Measurements from ENCODE around the gene DNAAF8.
"Not testable (repeated sequence)": the region's sequence is repeated elsewhere in the genome, so short reads cannot be mapped to it uniquely, and the experiment has no call there.

Gene DNAAF8

DNA sequence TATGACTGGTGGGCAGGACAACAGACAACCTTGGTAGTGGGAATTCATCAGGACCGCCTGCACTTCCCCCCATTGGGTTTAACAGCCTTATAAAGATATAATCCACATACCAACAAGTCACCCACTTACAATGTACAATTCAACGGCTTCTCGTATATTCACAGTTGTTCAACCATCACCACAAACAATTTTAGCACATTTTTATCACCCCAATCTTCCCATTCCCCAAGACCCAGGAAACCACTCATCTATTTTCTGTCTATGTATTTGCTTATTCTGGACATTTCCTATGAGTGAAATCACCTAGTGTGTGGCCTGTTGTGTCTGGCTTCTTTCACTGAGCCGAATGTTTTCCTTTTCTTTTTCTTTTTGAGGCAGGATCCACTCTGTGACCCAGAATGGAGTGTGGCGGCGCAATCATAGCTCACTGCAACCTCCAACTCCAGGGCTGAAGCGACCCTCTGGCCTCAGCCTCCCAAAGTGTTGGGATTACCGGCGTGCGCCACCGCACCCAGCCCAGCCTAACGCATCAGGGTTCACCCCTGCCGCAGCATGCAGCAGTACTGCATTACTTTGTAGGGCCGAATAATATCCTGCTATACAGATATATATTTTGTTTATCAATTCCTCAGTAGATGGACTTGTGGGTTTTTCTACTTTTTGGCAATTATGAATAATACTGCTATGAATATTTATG lies 11.1 kb upstream of the DNAAF8 start:
- no peak for FAIRE-seq
- no peak for DNase-seq (ENCODE audit: low spot score)

DNA sequence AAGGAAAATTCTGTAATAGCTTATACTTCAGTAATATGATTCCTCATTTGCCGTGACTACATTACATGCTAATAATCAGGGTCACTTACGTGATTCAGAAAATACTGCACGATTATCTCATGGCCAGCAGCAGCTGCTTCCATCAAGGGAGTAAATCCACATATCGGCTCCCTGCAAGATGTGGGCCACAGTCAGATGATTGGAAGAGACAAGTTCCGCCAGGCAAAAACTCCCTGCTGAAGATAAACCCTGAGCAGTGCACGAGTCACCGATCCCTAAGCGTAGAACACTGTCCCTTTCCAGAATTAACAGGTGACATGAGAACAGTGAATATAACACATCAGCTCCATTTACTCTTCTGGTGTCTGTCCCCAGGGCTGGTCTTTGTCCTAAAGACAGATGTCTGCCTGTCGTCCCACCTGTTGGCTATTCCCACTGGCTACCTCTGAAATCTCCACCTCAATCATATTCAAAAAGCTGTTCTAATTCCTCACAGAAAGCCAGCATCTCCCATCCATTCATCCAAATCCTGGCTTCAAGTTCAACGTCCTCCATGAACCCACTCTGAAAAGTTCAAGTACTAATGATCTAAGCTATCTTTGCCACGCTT lies 9.6 kb upstream of the DNAAF8 start:
- DNase-seq (ENCODE audit: low spot score) = no peak

DNA sequence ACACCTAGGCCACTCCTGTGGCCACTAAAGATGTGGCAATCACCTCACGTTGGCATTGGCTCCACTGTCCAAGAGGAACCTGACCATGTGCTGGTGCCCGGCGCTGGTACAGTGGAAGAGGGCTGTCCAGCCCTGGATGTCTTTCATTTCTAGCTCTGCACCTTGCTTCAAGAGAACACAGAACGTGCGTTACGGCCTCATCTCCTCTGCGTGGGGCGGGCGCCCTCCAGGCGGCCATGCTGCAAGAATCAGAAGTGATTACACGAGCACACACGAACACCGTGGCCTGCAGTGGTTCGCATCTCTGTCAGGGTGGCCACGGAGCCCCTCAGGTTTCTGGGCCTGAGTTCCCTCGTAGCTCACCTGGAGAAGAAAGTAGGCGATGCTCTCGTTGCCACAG lies 7.7 kb upstream of the DNAAF8 start:
- DNase-seq (ENCODE audit: low spot score) = no peak
- FAIRE-seq = no peak

More for the DNA sequence above, 9.6 kb upstream of the DNAAF8 start:
- FAIRE-seq = no peak

DNA sequence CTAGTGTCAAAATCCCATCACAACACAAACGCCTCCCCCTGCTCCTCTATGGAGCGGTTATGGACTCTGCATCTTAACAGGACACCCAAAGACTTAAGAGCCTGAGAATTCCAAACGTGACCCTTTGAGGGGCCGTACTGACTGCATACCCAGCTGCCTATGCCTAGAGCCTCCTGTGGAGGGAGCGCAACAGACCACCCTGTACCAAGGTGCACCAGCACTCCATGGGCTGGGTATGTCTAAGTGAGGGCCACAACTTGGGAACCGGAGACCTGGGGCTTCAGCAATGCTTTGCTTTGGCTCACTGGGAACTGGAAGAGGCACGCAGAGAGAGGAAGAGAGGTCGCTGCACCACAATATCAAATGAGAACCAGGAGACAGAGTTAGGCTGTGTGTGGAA lies 5.7 kb upstream of the DNAAF8 start:
- DNase-seq (ENCODE audit: low spot score) (no peak), FAIRE-seq (no peak)

DNA sequence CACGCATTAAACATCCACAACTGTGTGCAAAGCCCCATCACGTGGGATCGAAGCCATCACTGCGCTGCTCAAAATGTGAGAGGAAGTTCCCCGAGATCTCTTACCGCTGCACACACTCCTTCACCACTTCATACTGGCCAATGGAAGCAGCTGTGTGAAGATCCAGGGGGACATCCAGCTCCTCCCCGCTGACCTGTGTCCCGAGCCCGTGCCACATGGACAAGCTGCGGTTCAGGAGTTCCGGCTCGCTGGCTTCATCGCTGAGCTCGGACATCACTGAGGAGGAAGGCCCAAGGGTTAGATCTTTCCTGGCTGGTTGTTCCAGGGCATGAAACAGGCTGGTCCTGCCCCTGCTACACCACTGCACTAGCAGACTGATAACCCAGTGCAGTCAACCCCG lies 4.5 kb upstream of the DNAAF8 start:
- no peak for FAIRE-seq
- no peak for DNase-seq (ENCODE audit: low spot score)

DNA sequence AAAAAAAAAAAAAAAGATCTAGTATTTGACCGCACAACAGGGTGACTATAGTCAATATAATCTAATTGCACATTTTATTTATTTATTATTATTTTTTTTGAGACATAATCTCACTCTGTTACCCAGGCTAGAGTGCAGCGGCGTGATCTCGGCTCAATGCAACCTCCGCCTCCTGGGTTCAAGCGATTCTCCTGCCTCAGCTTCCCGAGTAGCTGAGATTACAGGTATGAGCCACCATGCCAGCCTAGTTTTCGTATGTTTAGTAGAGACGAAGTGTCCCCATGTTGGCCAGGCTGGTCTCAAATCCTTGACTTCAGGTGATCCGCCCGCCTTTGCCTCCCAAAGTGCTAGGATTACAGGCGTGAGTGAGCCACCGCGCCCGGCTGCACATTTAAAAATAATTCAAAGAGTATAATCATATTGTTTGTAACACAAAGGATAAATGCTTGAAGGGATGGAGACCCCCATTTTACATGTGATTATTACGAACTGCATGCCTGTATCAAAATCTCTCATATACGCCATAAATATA lies 1.1 kb upstream of the DNAAF8 start:
- DNase-seq (ENCODE audit: low spot score) (no peak), FAIRE-seq (no peak)

DNA sequence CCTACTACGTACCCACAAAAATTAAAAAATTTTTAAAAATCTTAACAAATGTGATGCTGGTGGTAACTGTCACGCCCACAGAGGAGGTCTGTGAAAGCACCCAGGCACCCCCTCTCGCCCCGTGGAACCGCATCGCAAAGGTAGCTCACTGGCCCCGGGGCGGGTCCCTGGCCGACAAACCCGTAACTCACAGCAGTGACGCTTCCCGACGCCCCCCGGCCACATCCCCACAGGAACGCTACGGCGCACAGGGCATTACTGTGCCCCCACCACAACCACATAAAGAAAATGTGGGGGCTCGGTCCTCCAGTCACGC lies 632 bp upstream of the DNAAF8 start:
- DNase-seq (ENCODE audit: low spot score) (no peak), FAIRE-seq (no peak)

DNA sequence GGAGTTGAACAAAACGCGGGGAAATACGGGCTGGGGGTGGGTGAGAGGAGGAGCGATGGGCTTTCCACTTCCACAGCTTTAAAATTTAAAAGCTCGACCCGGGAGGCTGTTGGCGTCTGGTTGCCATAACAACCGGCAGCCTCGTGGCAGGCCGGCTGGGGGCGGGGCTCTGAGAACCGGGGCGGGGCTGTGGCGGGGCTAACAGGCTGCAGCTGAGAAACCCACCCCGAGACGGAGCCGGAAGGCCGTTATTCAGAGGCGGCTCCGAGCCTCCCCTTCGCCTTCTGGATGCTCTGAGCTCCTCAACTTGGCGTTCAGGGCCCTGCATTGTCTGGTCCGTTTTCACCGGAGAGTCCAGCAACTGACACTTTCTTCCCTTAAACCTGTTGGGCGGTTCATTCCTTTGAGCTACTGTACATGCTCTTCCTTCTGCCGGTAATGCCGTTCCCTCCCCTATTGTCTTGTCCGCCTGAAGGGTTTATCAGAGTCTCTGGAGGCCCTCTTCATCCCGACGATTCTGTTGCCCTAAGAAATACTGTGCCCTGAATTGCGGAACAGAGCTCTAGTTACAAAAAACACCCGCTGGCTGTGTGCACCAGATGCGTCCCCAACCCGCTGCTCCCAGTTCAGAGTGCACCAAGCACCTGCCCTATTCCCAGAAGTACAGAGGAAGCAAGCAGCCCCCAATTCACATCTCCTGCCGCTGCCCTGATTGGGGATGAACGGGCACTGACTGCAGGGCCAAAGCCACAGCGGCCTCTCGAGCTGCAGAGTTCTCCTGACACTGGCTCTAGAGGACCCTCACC lies 596 bp downstream of the DNAAF8 start:
- no peak for FAIRE-seq
- DNase-seq (ENCODE audit: low spot score) = peak; percentile 96

DNA sequence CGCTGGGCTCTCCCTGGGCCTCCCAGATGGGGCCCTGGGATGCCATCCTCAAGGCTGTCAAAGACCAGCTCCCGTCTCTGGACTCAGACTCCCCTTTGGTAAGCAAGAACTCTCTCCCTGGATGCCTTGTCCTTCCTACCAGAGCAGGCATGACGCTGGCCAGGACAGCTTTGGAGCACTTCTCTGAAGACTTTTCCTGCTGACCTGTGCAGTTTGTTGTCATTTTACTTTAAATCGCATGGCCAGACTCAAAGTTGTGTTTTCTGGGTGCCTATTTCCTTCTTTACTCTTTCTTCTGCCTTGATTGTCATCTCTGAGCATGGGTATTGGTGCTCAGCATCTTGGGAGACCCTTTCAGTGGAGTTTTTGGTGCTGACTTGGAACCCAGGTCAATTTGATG lies 2.2 kb downstream of the DNAAF8 start:
- DNase-seq (ENCODE audit: low spot score) = no peak
- FAIRE-seq = no peak

DNA sequence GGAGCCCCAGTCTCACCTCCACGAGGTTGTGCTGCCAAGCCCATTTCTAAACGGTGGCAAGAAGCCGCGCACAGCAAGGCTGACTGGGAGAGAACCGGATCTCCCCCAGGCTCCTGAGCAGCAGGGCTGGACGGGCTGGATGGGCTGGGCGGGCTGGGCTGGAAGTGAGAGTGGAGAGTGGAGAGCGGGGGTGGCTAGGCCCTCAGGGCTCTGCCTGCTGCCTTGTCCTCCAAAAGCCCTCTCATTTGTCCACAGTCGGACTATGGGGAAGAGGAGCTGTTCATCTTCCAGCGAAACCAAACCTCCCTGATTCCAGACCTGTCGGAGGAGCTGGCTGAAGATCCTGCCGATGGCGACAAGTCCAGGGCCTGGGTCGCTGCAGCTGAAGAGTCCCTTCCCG lies 3.2 kb downstream of the DNAAF8 start:
- DNase-seq (ENCODE audit: low spot score) (no peak), FAIRE-seq (no peak)

DNA sequence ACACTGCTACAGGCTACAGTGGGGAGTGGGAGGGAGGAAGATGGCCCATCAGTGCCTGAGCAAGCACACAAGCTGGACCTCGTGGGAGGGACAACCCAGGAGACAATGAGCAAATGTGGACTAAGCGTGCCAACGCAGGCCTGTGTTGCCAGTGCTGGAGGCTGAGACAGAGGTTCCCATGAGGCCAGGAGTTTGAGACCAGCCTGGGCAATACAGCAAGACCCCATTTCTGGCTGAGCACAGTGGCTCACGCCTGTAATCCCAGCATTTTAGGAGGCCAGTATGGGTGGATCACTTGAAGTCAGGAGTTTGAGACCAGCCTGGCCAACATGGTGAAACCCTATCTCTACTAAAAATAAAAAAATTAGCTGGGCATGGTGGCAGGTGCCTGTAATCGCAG lies 4.0 kb downstream of the DNAAF8 start:
- not testable (repeated sequence) for FAIRE-seq; DNase-seq (ENCODE audit: low spot score)

DNA sequence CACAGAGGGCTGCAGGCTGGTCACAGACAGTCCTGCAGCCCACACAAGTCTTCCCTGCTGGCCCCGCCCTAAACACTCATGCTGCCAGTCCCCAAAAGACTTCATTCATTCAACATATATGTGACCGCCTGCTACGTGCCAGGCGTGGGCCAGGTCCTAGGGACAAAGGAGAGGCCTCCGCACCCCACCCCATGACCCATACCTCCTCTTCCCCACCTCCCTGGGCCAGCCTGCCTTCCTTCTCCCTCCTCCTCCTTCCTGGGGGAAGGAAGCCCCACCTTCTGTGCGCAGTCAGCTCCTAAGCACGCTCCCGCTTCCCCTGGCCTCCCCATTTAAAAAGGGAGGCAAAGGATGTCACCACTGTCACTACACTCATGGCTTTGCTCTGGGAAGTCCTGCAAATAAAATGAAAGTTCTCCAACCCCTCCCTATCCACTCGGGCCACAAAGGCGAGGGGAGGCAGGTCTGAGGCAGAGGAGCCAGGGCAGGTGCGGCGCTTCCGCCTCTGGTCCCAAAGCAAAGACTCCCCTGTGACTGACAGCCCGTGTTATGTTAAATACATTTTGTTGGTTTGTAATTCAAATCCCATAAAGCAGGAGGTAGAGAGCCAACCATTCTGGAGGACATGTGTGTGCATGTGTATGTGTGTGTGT lies 9.0 kb downstream of the DNAAF8 start:
- DNase-seq (ENCODE audit: low spot score) = no peak
- no peak for FAIRE-seq

DNA sequence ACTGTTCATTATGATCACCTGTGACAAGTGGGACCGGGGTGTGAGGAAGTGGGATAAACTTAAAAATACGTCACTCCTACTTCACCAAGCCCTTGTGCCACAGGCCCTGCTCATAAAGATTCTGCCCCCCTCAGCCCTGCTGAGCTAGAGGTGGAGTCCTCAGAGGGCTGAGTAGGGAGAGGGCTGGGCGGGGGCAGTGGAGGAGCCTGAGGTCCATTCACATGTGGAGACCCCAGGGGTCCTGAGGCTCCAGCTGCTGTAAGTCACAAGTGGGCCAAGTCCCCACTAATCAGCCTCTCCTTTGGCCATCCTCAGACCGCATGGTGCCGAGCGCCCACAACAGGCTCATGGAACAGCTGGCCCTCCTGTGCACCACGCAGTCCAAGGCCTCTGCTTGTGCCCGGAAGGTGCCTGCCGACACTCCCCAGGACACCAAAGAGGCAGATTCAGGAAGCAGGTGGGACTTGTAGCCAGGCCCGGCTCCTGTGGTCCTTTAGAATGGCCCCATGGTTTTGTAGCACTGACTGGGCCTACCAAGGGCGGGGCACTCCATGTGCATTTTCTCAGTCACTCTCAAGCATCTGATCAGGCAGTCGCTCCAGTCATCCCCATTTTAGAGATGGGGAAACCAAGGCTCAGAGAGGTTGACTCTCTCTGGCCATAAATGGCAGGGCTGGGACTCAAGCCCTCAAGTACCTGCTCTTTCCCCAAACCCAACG lies 10.4 kb downstream of the DNAAF8 start:
- no peak for FAIRE-seq
- no peak for DNase-seq (ENCODE audit: low spot score)

DNA sequence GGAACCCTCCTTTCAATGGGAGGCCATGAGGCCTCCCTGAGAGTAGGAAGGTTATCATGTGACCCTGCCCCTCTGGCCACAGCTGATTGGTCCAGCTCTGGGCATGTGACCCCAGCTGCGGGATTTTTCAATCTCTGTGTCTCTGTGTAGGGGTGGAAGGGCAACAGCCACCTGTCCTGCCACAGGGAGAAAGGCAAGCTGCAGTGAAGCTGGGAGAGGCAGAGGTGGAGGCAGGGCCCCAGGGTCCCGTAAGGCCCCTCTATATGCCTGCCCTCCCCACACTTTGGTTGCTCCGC lies 10.9 kb downstream of the DNAAF8 start:
- FAIRE-seq = no peak

DNA sequence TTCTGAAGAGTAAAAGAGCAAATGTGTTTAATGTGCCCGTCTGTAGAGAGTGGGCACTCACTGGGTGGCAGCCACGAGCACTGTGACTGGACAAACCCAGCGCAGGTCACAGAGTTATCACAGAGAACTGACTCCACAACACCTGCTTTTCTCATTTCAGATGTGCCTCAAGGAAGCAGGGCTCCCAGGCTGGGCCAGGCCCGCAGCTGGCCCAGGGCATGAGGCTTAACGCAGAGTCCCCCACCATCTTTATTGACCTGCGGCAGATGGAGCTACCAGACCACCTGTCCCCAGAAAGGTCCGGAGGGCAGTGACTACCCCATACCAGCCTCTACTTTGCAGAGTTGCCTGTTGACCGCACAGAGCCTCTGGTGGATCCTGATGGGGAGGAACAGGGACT lies 11.9 kb downstream of the DNAAF8 start:
- no peak for DNase-seq (ENCODE audit: low spot score)
- no peak for FAIRE-seq

More for the DNA sequence above, 10.9 kb downstream of the DNAAF8 start:
- DNase-seq (ENCODE audit: low spot score) = no peak

DNA sequence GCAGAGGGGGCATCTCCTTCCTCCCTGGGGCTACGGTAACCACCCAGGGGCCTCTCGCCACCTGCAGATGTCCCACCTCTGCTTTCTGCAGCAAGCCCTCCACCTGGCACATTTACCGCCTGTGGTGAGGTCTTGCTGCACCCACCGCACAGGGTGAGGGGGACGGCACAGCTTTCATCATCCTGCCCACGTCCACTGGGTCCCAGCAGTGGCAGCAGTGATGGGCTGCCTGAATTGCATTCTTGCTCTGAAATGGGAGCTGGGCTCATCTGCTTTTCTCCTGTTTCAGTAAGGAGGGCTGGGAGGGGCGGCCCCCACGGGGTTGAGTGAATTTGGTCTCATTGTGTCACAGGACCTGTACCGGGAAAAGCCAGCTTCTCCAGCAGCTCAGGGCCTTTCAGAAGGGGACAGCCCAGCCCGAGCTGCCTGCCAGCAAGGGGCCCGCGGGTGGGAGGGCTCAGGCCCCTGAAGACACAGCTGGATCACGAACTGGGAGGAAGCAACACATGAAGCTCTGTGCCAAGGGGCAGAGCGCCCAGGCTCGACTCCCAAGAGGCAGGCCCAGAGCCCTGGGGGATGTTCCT lies 12.7 kb downstream of the DNAAF8 start:
- FAIRE-seq (no peak), DNase-seq (ENCODE audit: low spot score) (no peak)

DNA sequence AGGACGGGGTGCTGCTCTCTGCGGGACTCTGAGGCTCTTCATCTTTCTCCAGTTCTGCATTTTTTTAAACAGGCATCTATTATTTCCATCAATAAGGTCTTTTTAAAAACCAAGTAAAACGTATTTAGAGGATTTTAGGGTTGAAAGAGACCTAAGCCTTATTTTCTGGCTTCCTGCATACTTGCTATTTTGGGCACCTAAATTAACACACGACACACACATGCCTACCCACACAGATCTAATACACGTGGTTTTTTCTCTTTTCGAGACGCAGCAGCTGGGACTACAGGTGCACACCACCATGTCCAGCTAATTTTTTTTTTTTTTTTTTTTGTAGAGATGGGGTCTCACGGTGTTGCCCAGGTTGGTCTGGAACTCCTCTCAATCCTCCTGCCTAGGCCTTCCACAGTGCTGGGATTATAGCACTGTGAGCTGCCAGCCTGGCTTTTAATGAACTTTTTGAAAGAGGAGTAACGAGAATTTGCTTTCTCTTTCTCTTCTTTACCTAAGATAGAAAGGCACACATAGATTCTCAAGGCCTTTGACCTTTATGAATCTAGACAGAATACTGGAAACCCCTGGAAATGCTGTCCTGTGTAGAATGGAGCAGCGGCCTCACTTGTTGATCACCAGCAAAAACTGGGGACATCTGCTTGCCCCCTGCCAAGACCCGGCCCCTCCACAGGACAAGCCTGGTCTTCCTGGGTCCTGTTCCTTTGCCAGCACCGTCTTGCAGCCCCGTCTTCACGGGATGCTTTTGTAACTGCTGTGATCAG lies 13.8 kb downstream of the DNAAF8 start:
- FAIRE-seq = no peak
- DNase-seq (ENCODE audit: low spot score) = no peak

DNA sequence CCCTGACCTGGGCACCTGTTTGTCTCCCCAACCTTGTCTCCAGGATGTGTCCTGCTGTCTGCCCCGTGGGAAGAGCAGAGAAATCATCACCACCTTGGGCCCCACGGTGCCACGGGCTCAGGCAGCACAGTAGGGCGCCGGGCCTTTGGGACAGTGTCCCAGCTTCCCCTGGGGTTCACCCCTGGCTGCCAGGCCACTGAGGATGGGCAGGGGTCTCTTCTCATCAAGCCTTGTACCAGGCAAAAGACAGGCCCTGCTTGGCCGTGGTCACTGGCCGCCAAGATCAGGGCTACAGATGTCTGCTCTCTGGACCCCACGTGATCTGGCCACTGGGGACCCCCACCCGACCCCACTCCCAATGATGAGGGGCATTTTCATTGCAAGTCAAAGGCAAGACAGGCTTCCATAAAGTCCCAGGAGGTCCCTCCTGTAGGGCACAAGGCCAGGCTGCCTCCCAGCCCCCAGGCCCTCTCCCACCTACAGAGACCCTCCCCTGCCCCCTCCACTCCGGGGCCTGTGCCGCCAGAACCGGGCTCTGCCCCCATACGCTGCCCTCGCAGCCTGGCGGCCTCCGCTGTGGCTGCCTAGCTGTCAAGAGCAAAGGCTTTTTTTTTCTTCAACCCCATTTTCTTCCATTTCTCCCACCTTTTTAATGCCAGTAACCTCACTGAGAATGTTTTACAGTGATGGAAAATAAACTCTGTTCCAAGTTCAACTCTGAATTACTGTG lies 14.5 kb downstream of the DNAAF8 start:
- DNase-seq (ENCODE audit: low spot score) = no peak

DNA sequence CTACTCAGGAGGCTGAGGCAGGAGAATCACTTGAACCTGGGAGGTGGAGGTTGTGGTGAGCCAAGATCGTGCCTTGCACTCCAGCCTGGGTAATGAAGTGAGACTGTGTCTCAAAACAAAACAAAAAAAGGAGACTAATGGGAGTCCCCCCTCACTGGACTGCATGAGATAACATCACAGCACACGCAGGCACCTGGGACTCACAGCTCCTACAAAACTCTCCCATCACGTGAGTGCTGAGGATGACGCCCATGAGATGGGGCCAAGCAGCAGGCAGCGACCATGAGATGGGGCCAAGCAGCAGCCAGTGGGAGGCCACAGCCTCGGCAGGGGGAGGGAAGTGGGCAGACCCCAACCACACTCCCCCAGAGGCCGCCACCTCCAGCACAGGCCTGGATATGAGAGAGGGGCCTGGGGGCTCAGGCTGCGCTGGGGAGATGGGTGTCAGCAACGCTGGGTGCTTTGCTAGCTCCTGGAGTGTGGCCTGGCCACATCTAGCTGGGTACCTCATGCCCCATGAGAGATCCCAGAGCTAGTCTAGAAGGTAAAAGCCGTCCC lies 15.4 kb downstream of the DNAAF8 start:
- no peak for FAIRE-seq
- DNase-seq (ENCODE audit: low spot score) = no peak

More for the DNA sequence above, 14.5 kb downstream of the DNAAF8 start:
- FAIRE-seq = no peak
